PC-9 (cell line): Measurements from ENCODE around the gene TEKTIP1. TPM values are rescaled to one million over a fixed set of nuclear protein-coding genes. Genes with fewer than 3 reads are reported as not detected.

Experiments used
- BruUV-seq: library from RNA; stranded (reverse); fragments of 400-500 nt; replicated peaks from 2 replicates; lab custom pipeline; 2021; lab: Mats Ljungman, UMichigan
- CTCF ChIA-PET: fragments of 300-600 bp; sonication (Branson Sonifier 250); formaldehyde crosslinking; loops from one replicate; lab custom pipeline; 2022; ENCODE audit warnings: antibody characterized with exemption; lab: Charles Lee
- POLR2A ChIA-PET: fragments of 300-600 bp; sonication (Branson Sonifier 250); formaldehyde crosslinking; loops from one replicate; lab custom pipeline; 2022; ENCODE audit warnings: antibody characterized with exemption; ENCODE audit not compliant: unreplicated experiment; lab: Charles Lee
- DNase-seq, 2 experiments: peaks; one replicate each; pipeline versions ENCODE4 v3.0.0 to v3.0.0-alpha.2; 2015 to 2022; ENCODE audit warnings: mixed read lengths in 1 of 2
- H2AFZ ChIP-seq: fragments of 200-600 bp; sonication (generic); 2 replicates; pipeline ENCODE4 v1.8.1; 2017; ENCODE audit warnings: antibody characterized with exemption
- H3F3A ChIP-seq: fragments of 200-600 bp; sonication (generic); 2 replicates; pipeline ENCODE4 v1.8.1; 2017; ENCODE audit warnings: antibody characterized with exemption, mild to moderate bottlenecking, low read depth; ENCODE audit not compliant: insufficient read depth
- H3K27ac ChIP-seq: fragments of 200-600 bp; sonication (generic); 2 replicates; pipeline ENCODE4 v1.6.1; 2016; ENCODE audit warnings: mixed run types
- H3K27me3 ChIP-seq: fragments of 200-600 bp; sonication (generic); 2 replicates; pipeline ENCODE4 v1.6.1; 2016; ENCODE audit warnings: low read depth, mixed run types; ENCODE audit not compliant: insufficient read depth
- H3K36me3 ChIP-seq: fragments of 200-600 bp; sonication (generic); 2 replicates; pipeline ENCODE4 v1.6.1; 2016; ENCODE audit warnings: low read depth, mixed run types
- H3K4me1 ChIP-seq: fragments of 200-600 bp; sonication (generic); replicated peaks from 2 replicates; pipeline ENCODE4 v1.6.1; 2016; ENCODE audit warnings: mixed run types; ENCODE audit not compliant: insufficient read depth
- H3K4me2 ChIP-seq: fragments of 200-600 bp; sonication (generic); 2 replicates; pipeline ENCODE4 v1.6.1; 2017; ENCODE audit warnings: mixed run types
- H3K4me3 ChIP-seq: fragments of 200-600 bp; sonication (generic); 2 replicates; pipeline ENCODE4 v1.6.1; 2016; ENCODE audit warnings: mixed run types
- H3K79me2 ChIP-seq: fragments of 200-600 bp; sonication (generic); 2 replicates; pipeline ENCODE4 v1.6.1; 2017; ENCODE audit warnings: low read depth, mixed run types
- H3K9me2 ChIP-seq: fragments of 200-600 bp; sonication (generic); 2 replicates; pipeline ENCODE4 v1.8.1; 2017; ENCODE audit warnings: mild to moderate bottlenecking; ENCODE audit not compliant: insufficient read depth
- H3K9me3 ChIP-seq: fragments of 200-600 bp; sonication (generic); 2 replicates; pipeline ENCODE4 v1.8.1; 2016; ENCODE audit warnings: low read depth; ENCODE audit not compliant: insufficient read depth
- H4K20me1 ChIP-seq: fragments of 200-600 bp; sonication (generic); 2 replicates; pipeline ENCODE4 v1.8.1; 2017; ENCODE audit not compliant: insufficient read depth
- CTCF ChIP-seq: fragments of 200-600 bp; sonication (generic); conservative IDR thresholded peaks from 2 replicates; pipeline ENCODE4 v1.6.1; 2017; ENCODE audit warnings: mixed run types, antibody characterized with exemption, mild to moderate bottlenecking, moderate library complexity
- EZH2 ChIP-seq: fragments of 200-600 bp; sonication (generic); IDR thresholded peaks from 2 replicates; pipeline ENCODE4 v1.8.0; 2017; ENCODE audit warnings: antibody characterized with exemption, low read depth
- intact Hi-C: fragments of 100-400 bp; cut with micrococcal nuclease; formaldehyde crosslinking; loops from one replicate; pipeline ENCODE4 v1.10.0; 2022; ENCODE audit not compliant: unreplicated experiment
- total RNA-seq: library from RNA; stranded (reverse); gene quantifications from 2 replicates; pipeline ENCODE4 v1.2.3, GENCODE V29; 2021

Gene TEKTIP1
- total RNA-seq, 1 experiment from 2014 or later, result 4.9 TPM

GRCh38 chr19:3585301-3586126 lies 46.5 kb downstream of the TEKTIP1 start, which contains the start of gene GIPC3:
Gene GIPC3, plus strand, starts transcription at chr19:3585478. Its CDS starts 120 bp downstream, at chr19:3585598.
- Histone ChIP-seq H3K4me1 (no peaks in the 10 kb centered on the region), H3K4me3 (no peak within 1 kb of the TSS), H3K27me3 (no peaks in the 10 kb centered on the region; the same call in 1 of the 2 replicates), H3K9me3 (no peaks in the 10 kb centered on the region), H3K9me2 (no peaks in the 10 kb centered on the region), H3K79me2 (no peaks in the 10 kb centered on the region), H3K27ac (no peak within 1 kb of the TSS), H3F3A (0 out of 2 replicates have a peak, but pooled peaks cover under 1% of the 10 kb centered on the region), H3K36me3 (no peaks in the 10 kb centered on the region), H2AFZ (no peak within 1 kb of the TSS), H4K20me1 (no peaks in the 10 kb centered on the region), H3K4me2 (no peak within 1 kb of the TSS)
- CTCF ChIA-PET, result interaction anchor here (0.6 kb wide), 1 partner anchor 133 kb away, joined by 3 read pairs; no protein-coding TSS in a partner anchor
- no peak for TF ChIP-seq EZH2
- TF ChIP-seq CTCF, result no peak
- POLR2A ChIA-PET, result no interaction called here
- DNase-seq, result no peak
- intact Hi-C loops, result no loop called here
- BruUV-seq, result no TSS peak

- ChIA-PET POLR2A (no interaction called here), CTCF (no interaction called here)
- H3K27ac ChIP-seq, result no peak overlapping the region
- peaks cover 3% of the 10 kb centered on the region; the same call in 1 of the 2 replicates for H3F3A ChIP-seq
- H4K20me1 ChIP-seq, result no peaks in the 10 kb centered on the region
- TF ChIP-seq EZH2 (no peak), CTCF (peak; percentile 53; the same call in 1 of the 2 replicates)
- H3K4me3 ChIP-seq, result no peak overlapping the region
- no peaks in the 10 kb centered on the region for H3K9me3 ChIP-seq
- H3K4me1 ChIP-seq, result no peaks in the 10 kb centered on the region
- BruUV-seq, result no TSS peak
- no peak overlapping the region for H2AFZ ChIP-seq
- H3K36me3 ChIP-seq, result no peaks in the 10 kb centered on the region
- H3K79me2 ChIP-seq, result no peaks in the 10 kb centered on the region
- no peaks in the 10 kb centered on the region for H3K9me2 ChIP-seq
- intact Hi-C loops, result no loop called here
- no peaks in the 10 kb centered on the region; the same call in 1 of the 2 replicates for H3K27me3 ChIP-seq
- H3K4me2 ChIP-seq, result no peak overlapping the region
- DNase-seq, result no peak
Observed at GRCh38 chr19:3586127-3586626, 47.2 kb downstream of the TEKTIP1 start.

- peaks cover 2% of the 10 kb centered on the region; the same call in 1 of the 2 replicates for H3K27me3 ChIP-seq
- no peaks in the 10 kb centered on the region for H3K79me2 ChIP-seq
- H2AFZ ChIP-seq, result no peak overlapping the region
- H3K4me1 ChIP-seq, result no peaks in the 10 kb centered on the region
- no peak overlapping the region for H3K4me3 ChIP-seq
- H3F3A ChIP-seq, result peaks cover 3% of the 10 kb centered on the region; the same call in 1 of the 2 replicates
- H3K9me2 ChIP-seq, result no peaks in the 10 kb centered on the region
- no peaks in the 10 kb centered on the region for H4K20me1 ChIP-seq
- no peak overlapping the region for H3K4me2 ChIP-seq
- TF ChIP-seq CTCF, result no peak
- TF ChIP-seq EZH2, result no peak
- no peaks in the 10 kb centered on the region for H3K9me3 ChIP-seq
- H3K27ac ChIP-seq, result no peak overlapping the region
- intact Hi-C loops, result no loop called here
- CTCF ChIA-PET, result no interaction called here
- BruUV-seq, result no TSS peak
- no peak for DNase-seq
- no peaks in the 10 kb centered on the region for H3K36me3 ChIP-seq
- POLR2A ChIA-PET, result no interaction called here
Observed at GRCh38 chr19:3586707-3587346, 47.9 kb downstream of the TEKTIP1 start.
